T-helper 2 cell (primary cell): ENCODE data around the gene LRRC56.

Experiments
- DNase-seq, 5 experiments: peaks; one replicate each; pipeline versions ENCODE4 v3.0.0 to v3.0.0-alpha.2; 2012 to 2022
- total RNA-seq, 2 donors: gene quantifications; one replicate each; lab custom pipeline; 2026; lab: John Stamatoyannopoulos, UW

LRRC56 gene
- 6.5 to 11.9 reads per million in 2 donors for total RNA-seq

DNA sequence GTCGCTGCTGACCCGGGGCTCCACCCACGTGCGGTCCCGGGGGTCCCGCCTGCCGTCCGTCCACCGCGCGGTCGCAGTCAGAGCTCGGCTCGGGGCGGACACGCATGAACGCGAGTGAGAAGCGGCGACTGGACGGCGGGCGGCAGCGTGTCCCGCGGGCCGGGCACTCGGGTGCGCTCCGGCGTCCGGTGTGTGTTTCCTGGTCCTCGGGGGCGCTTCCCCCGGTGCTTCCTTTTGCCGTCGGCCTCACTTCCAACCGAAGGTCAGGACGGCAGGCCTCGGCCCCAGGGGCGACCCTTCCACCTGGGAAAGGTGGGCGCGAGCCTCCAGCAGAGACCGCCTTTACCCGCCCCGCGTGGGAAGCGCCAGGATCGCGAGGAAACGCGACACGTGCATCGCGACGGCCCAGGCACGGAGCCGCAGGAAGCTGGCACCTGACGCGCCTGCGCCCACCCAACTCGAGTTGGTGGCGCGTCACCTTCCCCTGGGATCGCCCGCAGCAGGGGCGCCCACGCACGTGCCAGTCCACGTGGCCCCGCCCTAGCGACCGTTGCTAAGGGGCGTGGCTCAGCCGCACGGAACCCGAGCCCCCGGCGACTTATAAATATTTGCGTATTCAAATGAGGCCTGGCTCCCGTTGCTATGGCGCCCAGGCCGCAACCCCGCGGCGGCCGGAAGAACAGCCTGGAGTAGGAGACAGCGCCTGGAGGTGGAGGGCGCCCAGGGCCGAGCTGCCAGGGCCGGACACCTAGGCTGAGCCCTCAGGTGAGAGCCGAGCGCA is at the start of gene LRRC56:
TSS of gene LRRC56 (plus strand) at position 687 of the 781 bp plus-strand sequence. CDS start 3,158 bp downstream, outside the sequence.
- DNase-seq = peak; percentile 79 to 94 (median 88)

DNA sequence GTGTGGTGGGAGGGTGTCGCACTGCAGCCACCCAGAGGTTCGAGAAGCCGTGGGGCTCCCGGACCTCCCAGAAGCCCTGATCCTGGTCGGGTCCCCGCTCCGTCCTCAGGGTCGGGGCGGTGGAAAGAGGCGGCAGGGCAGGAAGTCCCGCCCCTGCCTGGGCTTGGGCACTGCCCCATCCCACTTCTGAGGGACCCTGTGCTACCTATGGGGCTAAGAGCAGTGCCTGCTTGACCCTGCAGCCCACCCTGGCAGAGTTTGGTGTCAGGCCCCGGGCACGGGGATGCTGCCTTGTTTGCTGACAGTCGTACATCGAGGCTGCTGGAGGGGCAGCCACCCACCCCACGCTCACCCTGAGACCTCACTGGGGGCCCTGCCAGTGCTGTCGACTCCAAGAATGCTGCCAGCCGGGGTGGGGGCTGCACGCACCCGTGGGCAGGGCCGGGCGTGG is 49.7 kb upstream of the LRRC56 start:
- no peak for DNase-seq

DNA sequence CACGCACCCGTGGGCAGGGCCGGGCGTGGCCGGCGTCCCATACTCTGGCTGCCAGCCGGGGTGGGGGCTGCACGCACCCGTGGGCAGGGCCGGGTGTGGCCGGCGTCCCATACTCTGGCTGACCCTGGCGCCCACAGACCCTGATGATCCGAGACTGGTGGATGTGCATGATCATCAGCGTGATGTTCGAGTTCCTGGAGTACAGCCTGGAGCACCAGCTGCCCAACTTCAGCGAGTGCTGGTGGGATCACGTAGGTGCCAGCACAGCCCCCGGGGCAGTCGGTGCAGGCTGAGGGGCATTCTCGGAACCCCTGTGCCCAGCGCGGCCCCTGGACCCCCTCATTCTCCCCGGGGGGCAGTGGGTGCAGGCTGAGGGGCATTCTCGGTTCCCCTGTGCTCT is 49.3 kb upstream of the LRRC56 start:
- no peak for DNase-seq

- no peak for DNase-seq
Measured at GRCh38 chr11:488579-488978, 48.7 kb upstream of the LRRC56 start.

GRCh38 chr11:488992-489391 is 48.3 kb upstream of the LRRC56 start:
- no peak for DNase-seq

GRCh38 chr11:489610-490185 is 47.6 kb upstream of the LRRC56 start:
- no peak for DNase-seq

- DNase-seq = no peak
Measured at GRCh38 chr11:490186-490929, 47.0 kb upstream of the LRRC56 start.

GRCh38 chr11:490930-491260 is 46.4 kb upstream of the LRRC56 start:
- no peak for DNase-seq

DNA sequence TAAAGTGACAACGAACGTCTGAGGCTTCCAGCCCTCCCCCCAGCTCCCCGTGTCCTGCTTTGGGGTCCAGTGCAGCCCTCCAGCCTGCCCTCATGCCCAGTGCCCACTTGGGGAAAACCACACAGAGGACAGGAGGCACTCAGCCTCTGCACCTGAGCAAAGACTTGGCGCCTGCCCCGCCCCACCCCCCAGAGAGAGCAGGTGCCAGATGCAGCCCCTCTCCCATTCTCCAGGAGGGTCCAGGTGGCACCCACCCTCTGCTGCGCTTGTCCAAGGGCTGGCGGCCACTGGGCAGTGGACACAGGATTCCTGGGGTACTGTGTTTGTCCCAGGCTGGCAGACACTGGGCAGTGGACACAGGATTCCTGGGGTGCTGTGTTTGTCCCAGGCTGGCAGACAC is 46.0 kb upstream of the LRRC56 start:
- DNase-seq = no peak

- DNase-seq = no peak
Measured at GRCh38 chr11:492427-493226, 44.7 kb upstream of the LRRC56 start.

GRCh38 chr11:494761-495536 is 42.4 kb upstream of the LRRC56 start:
- no peak for DNase-seq

DNA sequence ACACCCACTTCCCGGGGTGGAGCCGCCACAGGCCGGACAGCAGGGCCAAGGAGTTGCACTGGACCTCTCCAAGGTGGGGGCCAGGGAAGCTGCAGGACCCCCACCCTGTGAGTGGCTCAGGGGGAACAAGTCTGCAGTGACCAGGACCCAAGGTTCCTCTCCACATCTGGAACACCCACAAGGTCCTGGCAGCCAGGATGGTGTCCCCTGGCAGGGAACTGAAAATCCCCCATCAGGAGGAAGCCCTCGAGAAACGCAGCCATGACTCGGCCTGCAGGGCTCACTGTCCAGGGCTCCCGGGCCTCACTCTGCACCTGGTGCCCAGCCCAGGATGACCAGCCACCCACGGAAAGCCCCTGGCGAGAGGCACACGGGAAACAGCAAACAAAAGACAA is 41.8 kb upstream of the LRRC56 start:
- no peak for DNase-seq

DNA sequence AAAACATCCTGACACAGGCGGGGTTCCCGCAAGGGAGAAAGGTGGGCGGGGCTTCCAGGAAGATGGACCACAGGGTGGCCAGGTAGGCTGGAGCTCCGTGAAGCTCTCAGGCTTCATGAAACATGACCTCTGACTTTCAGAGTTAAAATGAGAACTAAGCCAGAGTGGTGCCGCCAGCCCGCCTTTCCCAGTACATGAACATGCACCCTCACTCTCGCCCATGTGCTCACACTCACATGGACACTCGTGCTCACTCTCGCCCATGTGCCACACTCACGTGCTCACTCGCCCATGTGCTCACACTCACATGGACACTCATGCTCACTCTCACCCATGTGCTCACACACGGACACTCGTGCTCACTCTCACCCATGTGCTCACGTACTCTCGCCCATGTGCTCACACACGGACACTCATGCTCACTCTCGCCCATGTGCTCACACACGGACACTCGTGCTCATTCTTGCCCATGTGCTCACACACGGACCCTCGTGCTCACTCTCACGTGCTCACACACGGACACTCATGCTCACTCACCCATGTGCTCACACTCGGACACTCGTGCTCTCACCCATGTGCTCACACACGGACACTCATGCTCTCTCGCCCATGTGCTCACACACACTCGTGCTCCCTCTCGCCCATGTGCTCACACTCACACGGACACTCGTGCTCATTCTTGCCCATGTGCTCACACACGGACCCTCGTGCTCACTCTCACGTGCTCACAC is 40.3 kb upstream of the LRRC56 start:
- DNase-seq = no peak

- DNase-seq = no peak
Measured at GRCh38 chr11:497565-498296, 39.6 kb upstream of the LRRC56 start.

- no peak for DNase-seq
Measured at GRCh38 chr11:498297-499181, 38.8 kb upstream of the LRRC56 start.

DNA sequence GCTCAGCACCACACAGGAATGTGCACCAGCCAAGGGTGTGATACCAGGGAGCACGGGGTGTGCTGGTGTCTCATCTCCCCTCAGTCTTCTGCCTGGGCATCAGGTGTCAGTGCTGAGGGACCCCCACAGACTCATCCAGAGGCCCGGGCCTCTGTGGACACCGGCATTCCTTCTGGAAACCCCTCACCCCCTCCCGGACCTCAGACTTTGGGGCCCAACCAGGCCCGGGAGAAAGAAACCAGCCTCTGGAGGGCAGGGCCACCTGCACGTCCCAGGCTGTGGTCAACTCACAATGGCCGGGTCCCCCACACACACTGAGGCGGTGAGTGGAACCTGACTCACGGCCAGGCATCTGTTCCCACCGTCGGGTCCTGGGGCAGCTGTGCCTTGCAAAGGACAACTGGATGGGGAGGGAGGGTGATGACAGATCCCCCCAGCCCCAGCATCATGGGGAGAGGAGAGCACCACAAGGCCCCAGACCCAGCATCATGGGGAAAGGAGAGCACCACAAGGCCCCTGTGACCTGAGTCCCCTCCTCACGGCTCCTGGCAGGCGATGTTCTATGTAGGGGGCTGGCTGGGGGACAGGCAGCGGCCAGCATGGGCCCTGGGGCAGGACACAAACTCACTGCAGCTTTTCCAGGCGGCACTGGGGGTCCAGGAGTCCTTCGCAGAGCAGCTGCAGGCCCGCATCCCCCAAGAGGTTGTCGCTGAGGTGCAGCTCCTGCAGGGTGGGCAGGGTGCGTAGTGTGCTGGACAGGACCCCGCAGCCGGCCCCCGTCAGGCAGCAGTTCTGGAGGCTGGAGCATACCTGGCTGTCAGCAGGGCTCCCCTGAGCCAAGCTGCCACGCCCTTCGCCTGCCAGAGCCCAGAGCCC is 37.9 kb upstream of the LRRC56 start:
- no peak for DNase-seq

DNA sequence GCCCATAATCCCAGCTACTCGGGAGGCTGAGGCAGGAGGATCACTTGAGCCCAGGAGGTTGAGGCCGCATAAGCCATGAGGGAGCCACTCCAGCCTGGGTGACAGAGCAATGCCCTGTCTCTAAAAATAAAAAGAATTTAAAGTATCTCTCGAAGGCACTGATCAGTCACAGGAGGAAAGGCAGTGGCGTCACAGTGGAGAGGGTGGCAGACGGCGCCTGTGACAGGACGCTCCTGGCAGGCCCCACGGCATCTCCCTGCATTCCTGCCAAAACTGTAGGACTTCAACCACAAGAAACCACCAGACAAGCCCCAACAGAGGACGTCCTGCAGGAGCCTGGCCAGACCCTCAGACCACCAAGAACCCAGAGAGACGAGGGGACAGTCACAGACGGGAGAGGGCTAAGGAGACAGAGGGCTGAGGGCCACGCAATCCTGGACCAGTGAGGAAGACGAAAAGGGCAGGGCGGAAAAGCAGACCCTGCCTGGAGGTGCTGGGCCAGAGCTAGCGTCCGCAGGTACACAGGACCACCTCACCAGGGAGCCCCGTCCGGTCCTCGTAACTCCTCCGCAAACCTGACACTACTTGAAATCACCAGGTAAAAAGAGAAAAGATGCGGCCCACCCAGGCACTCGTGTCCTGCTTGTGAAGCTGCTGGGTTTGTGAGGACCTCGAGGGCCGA is 36.2 kb upstream of the LRRC56 start:
- no peak for DNase-seq
